Measurements from ENCODE around the gene ZNF778.

- TF ChIP-seq NRF1 (IDR thresholded peaks at IDR 0.05; ENCODE audit: low read depth, low read length) = no peak
- no peak for TF ChIP-seq POLR2AphosphoS5 (IDR thresholded peaks at IDR 0.05; ENCODE audit: low read depth, low read length)
- TF ChIP-seq CTCF (IDR thresholded peaks at IDR 0.05) = no peak
- no peak for TF ChIP-seq EP300 (IDR thresholded peaks at IDR 0.05; ENCODE audit: borderline replicate concordance in 1 of 2, low read depth in 1 of 2, low read length in 1 of 2)
- TF ChIP-seq TAF1 (IDR thresholded peaks at IDR 0.05; ENCODE audit: borderline replicate concordance, low read depth, low read length) = no peak
- no peak for TF ChIP-seq FOXJ3 (CRISPR knock-in tag; IDR thresholded peaks at IDR 0.05)
- no peak for TF ChIP-seq GABPA (IDR thresholded peaks at IDR 0.05; ENCODE audit: low read depth)
- TF ChIP-seq MXI1 (IDR thresholded peaks at IDR 0.05; ENCODE audit: low read depth, low read length) = no peak
- no peak for TF ChIP-seq SIN3A (IDR thresholded peaks at IDR 0.05; ENCODE audit: borderline replicate concordance, low read depth, low read length)
- TF ChIP-seq MEF2A (IDR thresholded peaks at IDR 0.05; ENCODE audit: borderline replicate concordance, low read depth) = no peak
- TF ChIP-seq USF1 (IDR thresholded peaks at IDR 0.05; ENCODE audit: borderline replicate concordance, low read depth) = no peak
- no peak for TF ChIP-seq CHD2 (IDR thresholded peaks at IDR 0.05; ENCODE audit: low read length, partially characterized antibody)
- no peak for TF ChIP-seq EZH2phosphoT487 (IDR thresholded peaks at IDR 0.05; ENCODE audit: borderline replicate concordance, low read depth)
- TF ChIP-seq USF2 (IDR thresholded peaks at IDR 0.05; ENCODE audit: borderline replicate concordance, low read depth, low read length) = no peak
These were observed 40.4 kb downstream of the ZNF778 start for GRCh38 chr16:89257757-89258465.
